Fibroblast of villous mesenchyme (primary cell): Measurements from ENCODE around the gene MKLN1. TPM values are rescaled to one million over a fixed set of nuclear protein-coding genes. Genes with fewer than 3 reads are reported as not detected.
A peak's percentile ranks its signal among the peaks of the same experiment; 100 is the strongest.
"Not testable (repeated sequence)": the region's sequence is repeated elsewhere in the genome, so short reads cannot be mapped to it uniquely, and the experiment has no call there.

Source experiments
- DNase-seq: peaks from one replicate; pipeline ENCODE4 v3.0.0-alpha.2; 2010; ENCODE audit warnings: low read depth
- H3K4me3 ChIP-seq: 2 replicates; pipeline ENCODE4 v1.5.1; 2011; ENCODE audit warnings: low read depth, mild to moderate bottlenecking, low read length
- CTCF ChIP-seq: IDR thresholded peaks from 2 replicates; pipeline ENCODE4 v1.5.1; 2012; ENCODE audit warnings: low read depth, mild to moderate bottlenecking, low read length; ENCODE audit not compliant: insufficient read depth
- total RNA-seq: library from RNA; depleted of rRNA; stranded (reverse); fragments of >200 nt; gene quantifications from 2 replicates; pipeline ENCODE4 v1.2.3, GENCODE V29; 2012

MKLN1 gene
- total RNA-seq, 1 donor, result 72.5 TPM

GRCh38 chr7:131409129-131409766 lies 81.6 kb downstream of the MKLN1 start:
- no peak for DNase-seq

DNA sequence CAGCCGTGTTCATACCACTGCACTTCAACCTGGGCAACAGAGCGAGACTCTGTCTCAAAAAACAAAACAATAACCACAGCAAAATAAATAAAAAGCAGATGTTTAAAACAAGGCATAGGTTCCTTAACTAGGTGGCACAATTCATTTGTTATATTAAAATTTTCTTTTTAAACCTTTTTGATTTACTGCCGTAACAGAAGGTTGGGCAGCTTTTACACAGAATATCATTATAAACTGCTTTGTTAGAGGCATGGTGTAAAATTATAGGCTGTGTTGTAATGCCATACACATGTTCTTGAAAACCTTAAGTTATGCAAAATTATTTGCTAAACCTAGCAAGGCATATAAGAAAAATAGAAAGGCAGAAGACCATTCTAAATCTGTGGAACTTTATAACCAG lies 84.4 kb downstream of the MKLN1 start:
- no peak for DNase-seq
- H3K4me3 ChIP-seq, result no peak overlapping the region
- no peak for TF ChIP-seq CTCF

More at GRCh38 chr7:131409129-131409766, 81.6 kb downstream of the MKLN1 start:
- H3K4me3 ChIP-seq, result no peak overlapping the region
- no peak for TF ChIP-seq CTCF

DNA sequence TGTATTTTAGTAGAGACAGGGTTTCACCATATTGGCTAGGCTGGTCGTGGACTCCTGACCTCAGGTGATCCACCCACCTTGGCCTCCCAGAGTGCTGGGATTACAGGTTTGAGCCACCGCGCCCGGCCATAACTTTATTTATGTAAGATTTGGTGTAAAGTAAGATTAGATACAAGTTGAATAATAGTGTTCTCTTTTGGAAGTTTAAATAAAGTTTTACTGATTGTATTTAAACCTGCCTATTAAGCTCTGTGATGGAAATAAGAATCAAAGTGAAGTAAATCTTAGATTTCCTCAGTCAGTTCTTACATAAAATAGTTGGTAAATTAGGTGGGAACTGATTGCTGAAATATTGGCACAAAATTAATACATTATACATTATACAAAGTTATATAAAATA lies 86.0 kb downstream of the MKLN1 start:
- DNase-seq, result no peak
- TF ChIP-seq CTCF, result no peak
- H3K4me3 ChIP-seq, result no peak overlapping the region

- peak; percentile 53 for TF ChIP-seq CTCF
- DNase-seq, result peak; percentile 63
- no peak overlapping the region for H3K4me3 ChIP-seq
Measured at GRCh38 chr7:131424219-131424822, 96.6 kb downstream of the MKLN1 start.

- H3K4me3 ChIP-seq, result no peak overlapping the region
- TF ChIP-seq CTCF, result no peak
- DNase-seq, result no peak
Measured at GRCh38 chr7:131425992-131426391, 98.3 kb downstream of the MKLN1 start.

GRCh38 chr7:131430826-131431225 lies 103.2 kb downstream of the MKLN1 start:
- not testable (repeated sequence) for DNase-seq, H3K4me3 ChIP-seq

DNA sequence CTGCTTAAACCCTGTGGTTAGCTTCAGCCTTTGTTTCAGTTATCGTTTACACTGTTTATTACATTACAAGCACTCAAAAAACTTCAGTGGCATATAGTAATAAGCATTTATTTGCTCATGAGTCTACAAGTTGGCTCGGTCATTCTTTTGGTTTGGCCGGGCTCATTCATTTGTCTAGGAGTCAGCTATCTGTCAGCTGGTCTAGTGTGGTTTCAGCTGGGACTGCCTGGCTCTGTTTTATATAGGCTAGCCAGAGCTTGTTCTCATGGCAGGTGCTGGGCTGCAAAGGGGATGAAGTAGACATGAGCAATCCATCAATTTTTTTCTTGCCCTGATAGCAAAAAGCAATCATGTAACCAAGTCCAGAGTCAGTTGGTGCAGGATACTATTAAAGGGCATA lies 103.6 kb downstream of the MKLN1 start:
- H3K4me3 ChIP-seq, result no peak overlapping the region
- TF ChIP-seq CTCF, result no peak
- no peak for DNase-seq
